Caco-2 (cell line): ENCODE results near the gene LIPC. TPM values are rescaled to one million over a fixed set of nuclear protein-coding genes. Genes with fewer than 3 reads are reported as not detected.

Experiments used
- BruUV-seq: library from RNA; stranded (reverse); fragments of 400-500 nt; replicated peaks from 2 replicates; lab custom pipeline; 2021; lab: Mats Ljungman, UMichigan
- CTCF ChIA-PET: fragments of 300-600 bp; sonication (Branson Sonifier 250); formaldehyde crosslinking; loops from one replicate; lab custom pipeline; 2022; ENCODE audit warnings: antibody characterized with exemption; lab: Charles Lee
- POLR2A ChIA-PET: fragments of 300-600 bp; sonication (Branson Sonifier 250); formaldehyde crosslinking; loops from one replicate; lab custom pipeline; 2022; ENCODE audit warnings: antibody characterized with exemption; lab: Charles Lee
- DNase-seq, 2 experiments: peaks; one replicate each; pipeline versions ENCODE4 v3.0.0 to v3.0.0-alpha.2; 2020 to 2022
- H3K27me3 ChIP-seq: replicated peaks from 2 replicates; pipeline ENCODE4 v1.6.0; 2011; ENCODE audit warnings: low read length; ENCODE audit not compliant: control insufficient read depth, insufficient read depth
- H3K36me3 ChIP-seq: 2 replicates; pipeline ENCODE4 v1.5.1; 2011; ENCODE audit warnings: low read length; ENCODE audit not compliant: control insufficient read depth, insufficient read depth
- H3K4me1 ChIP-seq: fragments of 250-450 bp; sonication (Bioruptor Pico); 2 replicates; pipeline ENCODE4 v1.5.1; 2020; ENCODE audit warnings: mild to moderate bottlenecking
- H3K4me3 ChIP-seq: 2 replicates; pipeline ENCODE4 v1.5.1; 2011; ENCODE audit warnings: low read depth, mild to moderate bottlenecking, control low read depth, low read length
- H3K9me3 ChIP-seq: fragments of 250-450 bp; sonication (Bioruptor Pico); 2 replicates; pipeline ENCODE4 v1.5.1; 2020; ENCODE audit warnings: mild to moderate bottlenecking, moderate library complexity
- H3K27ac Mint-ChIP-seq: one replicate; pipeline ENCODE4 v1.8.0; 2022; ENCODE audit warnings: mixed read lengths; ENCODE audit not compliant: unreplicated experiment
- H3K27me3 Mint-ChIP-seq: one replicate; pipeline ENCODE4 v1.8.0; 2022; ENCODE audit warnings: mixed read lengths; ENCODE audit not compliant: insufficient read depth, unreplicated experiment
- H3K36me3 Mint-ChIP-seq: one replicate; pipeline ENCODE4 v1.8.0; 2022; ENCODE audit warnings: mild to moderate bottlenecking, mixed read lengths; ENCODE audit not compliant: insufficient read depth, unreplicated experiment
- H3K4me1 Mint-ChIP-seq: one replicate; pipeline ENCODE4 v1.8.0; 2022; ENCODE audit warnings: low read depth, mixed read lengths; ENCODE audit not compliant: unreplicated experiment
- H3K4me3 Mint-ChIP-seq: one replicate; pipeline ENCODE4 v1.8.0; 2022; ENCODE audit warnings: mild to moderate bottlenecking, moderate library complexity, mixed read lengths; ENCODE audit not compliant: unreplicated experiment
- H3K9me3 Mint-ChIP-seq: one replicate; pipeline ENCODE4 v1.8.0; 2022; ENCODE audit warnings: mixed read lengths; ENCODE audit not compliant: unreplicated experiment
- CTCF ChIP-seq, 2 experiments: fragments of 200-600 bp in 1 of 2; IDR thresholded peaks; 1 replicate in 1 of 2; 2 replicates in 1 of 2; pipeline versions ENCODE4 v1.5.1 to v1.8.0; 2011 to 2022; ENCODE audit warnings: antibody characterized with exemption in 1 of 2, control low read depth in 1 of 2, inconsistent platforms in 1 of 2, low read depth in 1 of 2, low read length in 1 of 2, mild to moderate bottlenecking in 1 of 2, moderate library complexity in 1 of 2; ENCODE audit not compliant: insufficient read depth in 1 of 2, severe bottlenecking in 1 of 2, unreplicated experiment in 1 of 2
- intact Hi-C: fragments of 100-400 bp; cut with micrococcal nuclease; formaldehyde crosslinking; loops from one replicate; pipeline ENCODE4 v1.10.0; 2022; ENCODE audit not compliant: unreplicated experiment
- total RNA-seq: library from RNA; stranded (reverse); gene quantifications from 2 replicates; pipeline ENCODE4 v1.2.3, GENCODE V29; 2022

LIPC gene
- total RNA-seq, 1 experiment from 2014 or later = 17.6 TPM

DNA sequence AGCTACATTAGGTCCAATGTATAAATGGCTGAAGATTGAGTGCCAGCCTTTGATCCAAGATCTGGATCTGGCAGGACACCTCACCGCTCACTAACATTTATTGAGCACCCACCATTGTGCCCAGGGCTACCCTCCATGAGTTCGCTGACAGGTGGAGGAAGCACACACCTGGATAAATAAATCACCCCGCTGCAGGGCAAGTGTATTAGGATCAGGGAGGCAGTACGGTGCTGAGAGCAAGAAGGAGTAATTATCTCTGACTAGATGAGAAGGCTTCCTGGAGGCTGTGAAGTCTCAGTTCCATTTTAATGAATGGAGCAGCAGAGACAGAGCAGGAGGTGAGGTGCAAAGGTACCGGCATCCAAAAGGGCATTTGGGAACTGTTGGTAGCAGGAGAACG, 104.1 kb downstream of the LIPC start:
- CTCF ChIA-PET = no interaction called here
- H3K27ac Mint-ChIP-seq = peak overlapping the region; percentile 45
- DNase-seq = no peak
- Histone ChIP-seq H3K36me3 (no peaks in the 10 kb centered on the region; the same call in 1 of the 2 replicates), H3K4me3 (no peak overlapping the region), H3K4me1 (peaks cover 38% of the 10 kb centered on the region), H3K27me3 (no peaks in the 10 kb centered on the region), H3K9me3 (no peaks in the 10 kb centered on the region)
- H3K4me3 Mint-ChIP-seq = no peak overlapping the region
- TF ChIP-seq CTCF (IDR thresholded peaks at IDR 0.05; ENCODE audit: insufficient read depth in 1 of 2, low read depth in 1 of 2, low read length in 1 of 2, severe bottlenecking in 1 of 2, unreplicated experiment in 1 of 2) = no peak
- H3K4me1 Mint-ChIP-seq = peaks cover 51% of the 10 kb centered on the region
- POLR2A ChIA-PET = interaction anchor here (0.6 to 0.7 kb wide), 2 partner anchors 22 to 35 kb away, joined by 3 to 4 read pairs; no protein-coding TSS in a partner anchor
- H3K27me3 Mint-ChIP-seq = no peaks in the 10 kb centered on the region
- no peaks in the 10 kb centered on the region for H3K9me3 Mint-ChIP-seq
- H3K36me3 Mint-ChIP-seq = peaks cover 2% of the 10 kb centered on the region
- intact Hi-C loops = loop anchor here (1.0 to 2.0 kb wide), 3 partner anchors 55 to 68 kb away; no protein-coding TSS in a partner anchor
- no TSS peak for BruUV-seq

- ChIA-PET POLR2A (interaction anchor here (0.6 to 0.7 kb wide), 2 partner anchors 21 to 35 kb away, joined by 3 to 4 read pairs; no protein-coding TSS in a partner anchor), CTCF (no interaction called here)
- H3K4me1 Mint-ChIP-seq = peaks cover 51% of the 10 kb centered on the region
- no peaks in the 10 kb centered on the region for H3K27me3 Mint-ChIP-seq
- H3K36me3 Mint-ChIP-seq = no peaks in the 10 kb centered on the region
- BruUV-seq = no TSS peak
- no peaks in the 10 kb centered on the region for H3K9me3 Mint-ChIP-seq
- H3K27me3 ChIP-seq = no peaks in the 10 kb centered on the region
- H3K9me3 ChIP-seq = no peaks in the 10 kb centered on the region
- H3K4me3 Mint-ChIP-seq = no peak overlapping the region
- no peak for TF ChIP-seq CTCF (IDR thresholded peaks at IDR 0.05; ENCODE audit: insufficient read depth in 1 of 2, low read depth in 1 of 2, low read length in 1 of 2, severe bottlenecking in 1 of 2, unreplicated experiment in 1 of 2)
- DNase-seq = no peak
- peak overlapping the region; percentile 45 for H3K27ac Mint-ChIP-seq
- H3K4me3 ChIP-seq = no peak overlapping the region
- H3K36me3 ChIP-seq = no peaks in the 10 kb centered on the region; the same call in 1 of the 2 replicates
- intact Hi-C loops = no loop called here
- H3K4me1 ChIP-seq = peaks cover 38% of the 10 kb centered on the region
These were observed 104.6 kb downstream of the LIPC start for GRCh38 chr15:58536414-58536813.

DNA sequence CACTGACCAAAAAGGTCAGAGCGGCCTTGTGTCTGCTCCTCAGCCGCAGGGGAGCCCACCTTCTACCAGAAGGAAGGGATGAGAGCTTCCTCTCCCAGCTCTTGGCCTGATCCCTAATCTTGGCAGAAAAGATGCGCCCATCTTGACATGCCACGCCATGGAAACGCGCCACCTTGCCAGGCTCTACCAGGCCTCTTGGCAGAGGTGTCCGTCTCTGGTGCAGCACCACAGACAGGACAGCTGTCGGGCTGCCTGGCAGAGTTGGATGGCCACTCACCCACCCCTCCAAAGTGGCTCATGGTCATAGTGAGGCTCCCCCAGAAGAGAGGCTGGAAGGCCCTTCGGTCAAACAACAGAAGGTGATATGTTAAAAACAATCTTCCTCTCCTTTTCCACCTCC, 105.2 kb downstream of the LIPC start:
- Mint-ChIP-seq H3K4me1 (peaks cover 51% of the 10 kb centered on the region), H3K36me3 (no peaks in the 10 kb centered on the region), H3K4me3 (no peak overlapping the region), H3K27me3 (no peaks in the 10 kb centered on the region), H3K9me3 (no peaks in the 10 kb centered on the region), H3K27ac (no peak overlapping the region)
- H3K9me3 ChIP-seq = no peaks in the 10 kb centered on the region
- intact Hi-C loops = no loop called here
- no peaks in the 10 kb centered on the region; the same call in 1 of the 2 replicates for H3K36me3 ChIP-seq
- no peak for TF ChIP-seq CTCF (IDR thresholded peaks at IDR 0.05; ENCODE audit: insufficient read depth in 1 of 2, low read depth in 1 of 2, low read length in 1 of 2, severe bottlenecking in 1 of 2, unreplicated experiment in 1 of 2)
- no peak overlapping the region for H3K4me3 ChIP-seq
- BruUV-seq = no TSS peak
- ChIA-PET CTCF (no interaction called here), POLR2A (no interaction called here)
- peaks cover 34% of the 10 kb centered on the region for H3K4me1 ChIP-seq
- no peaks in the 10 kb centered on the region for H3K27me3 ChIP-seq
- no peak for DNase-seq
